GM12878 (cell line): ENCODE data around the gene TADA3. TPM values are rescaled to one million over a fixed set of nuclear protein-coding genes. Genes with fewer than 3 reads are reported as not detected.
A peak's percentile ranks its signal among the peaks of the same experiment; 100 is the strongest.

Experiments used
- ATAC-seq: fragments of 200-7000 bp; cut with Tn5 transposase; 3 replicates; pipeline ENCODE4 v1.9.1; 2020; ENCODE audit warnings: mild to moderate bottlenecking, moderate library complexity
- Bru-seq: library from RNA; stranded (reverse); fragments of 400-500 nt; gene quantifications from one replicate; lab custom pipeline; 2021; lab: Mats Ljungman, UMichigan
- BruChase-seq, 2 experiments: library from RNA; stranded (reverse); fragments of 400-500 nt; gene quantifications; one replicate each; lab custom pipeline; 2021; lab: Mats Ljungman, UMichigan
- BruUV-seq: library from RNA; stranded (reverse); fragments of 400-500 nt; replicated peaks from 2 replicates; lab custom pipeline; 2021; lab: Mats Ljungman, UMichigan
- CTCF ChIA-PET: fragments of 300-600 bp; sonication (Branson Sonifier 250); formaldehyde crosslinking; extraction: SDS; loops from one replicate; lab custom pipeline; 2021; ENCODE audit warnings: inconsistent platforms; lab: Yijun Ruan, JAX
- POLR2A ChIA-PET: fragments of 350-600 bp; formaldehyde crosslinking; extraction: SDS; loops from one replicate; lab custom pipeline; 2021; ENCODE audit warnings: inconsistent platforms; lab: Charles Lee
- RAD21 ChIA-PET: fragments of 300-600 bp; sonication (Branson Sonifier 250); formaldehyde crosslinking; loops from one replicate; lab custom pipeline; 2023; ENCODE audit warnings: antibody characterized with exemption; ENCODE audit not compliant: unreplicated experiment; lab: Charles Lee
- SMC1A ChIA-PET: fragments of 300-600 bp; sonication (Branson Sonifier 250); formaldehyde crosslinking; loops from one replicate; lab custom pipeline; 2023; ENCODE audit not compliant: unreplicated experiment, uncharacterized antibody; lab: Charles Lee
- DNase-seq: peaks from one replicate; pipeline ENCODE4 v3.0.0-alpha.2; 2011; ENCODE audit warnings: low read depth, low spot score
- FAIRE-seq: peaks from 3 replicates; lab custom pipeline; 2011; peaks lifted over from hg19 to GRCh38; lab: Jason Lieb, UNC
- H2AFZ ChIP-seq: 2 replicates; pipeline ENCODE4 v1.6.0; 2011; ENCODE audit warnings: low read depth, low read length, control low read depth; ENCODE audit not compliant: control insufficient read depth
- H3K27ac ChIP-seq: 2 replicates; pipeline ENCODE4 v1.5.1; 2011; ENCODE audit warnings: control low read depth; ENCODE audit not compliant: control insufficient read depth, insufficient read depth
- H3K27me3 ChIP-seq, 2 experiments: replicated peaks in 1 of 2; 2 replicates each; pipeline versions ENCODE4 v1.6.0 to v1.6.1; 2011; ENCODE audit warnings: low read length in 1 of 2; ENCODE audit not compliant: control insufficient read depth in 2 of 2, insufficient read depth in 2 of 2
- H3K36me3 ChIP-seq, 2 experiments: 2 replicates each; pipeline ENCODE4 v1.5.1; 2011; ENCODE audit warnings: low read length in 1 of 2; ENCODE audit not compliant: control insufficient read depth in 2 of 2, insufficient read depth in 2 of 2
- H3K4me1 ChIP-seq: 2 replicates; pipeline ENCODE4 v1.6.1; 2011; ENCODE audit warnings: mild to moderate bottlenecking, low read length, moderate library complexity, mixed read lengths; ENCODE audit not compliant: control insufficient read depth, insufficient read depth
- H3K4me2 ChIP-seq: 2 replicates; pipeline ENCODE4 v1.6.0; 2011; ENCODE audit warnings: control low read depth; ENCODE audit not compliant: control insufficient read depth, insufficient read depth
- H3K4me3 ChIP-seq: fragments of 200-600 bp; sonication (generic); 2 replicates; pipeline ENCODE4 v1.5.1; 2016
- H3K79me2 ChIP-seq: 2 replicates; pipeline ENCODE4 v1.6.0; 2011; ENCODE audit warnings: low read length; ENCODE audit not compliant: control insufficient read depth, insufficient read depth
- H3K9ac ChIP-seq: 2 replicates; pipeline ENCODE4 v1.8.0; 2011; ENCODE audit warnings: low read length, control low read depth, mixed read lengths; ENCODE audit not compliant: control insufficient read depth, insufficient read depth
- H3K9me3 ChIP-seq: replicated peaks from 3 replicates; pipeline ENCODE4 v1.5.1; 2011; ENCODE audit warnings: mild to moderate bottlenecking, low read length; ENCODE audit not compliant: control insufficient read depth, insufficient read depth
- H4K20me1 ChIP-seq: 2 replicates; pipeline ENCODE4 v1.6.0; 2011; ENCODE audit not compliant: control insufficient read depth, insufficient read depth
- CBX3 ChIP-seq: fragments of 200-600 bp; sonication (generic); IDR thresholded peaks from 2 replicates; pipeline ENCODE4 v1.6.1; 2016; ENCODE audit warnings: low read depth, borderline replicate concordance
- EP300 ChIP-seq, 2 experiments: fragments of 150-350 bp in 1 of 2; IDR thresholded peaks; 2 replicates each; pipeline ENCODE4 v1.6.1; 2011 to 2012; ENCODE audit warnings: low read depth in 2 of 2, low read length in 2 of 2, borderline replicate concordance in 1 of 2, improper control_type of control experiment in 1 of 2, inconsistent platforms in 1 of 2; ENCODE audit not compliant: control insufficient read depth in 1 of 2
- KAT2A ChIP-seq: conservative IDR thresholded peaks from 2 replicates; pipeline ENCODE4 v1.6.1; 2011; ENCODE audit warnings: low read depth, low read length; ENCODE audit not compliant: control insufficient read depth
- MYB ChIP-seq: fragments of 150-350 bp; IDR thresholded peaks from 2 replicates; pipeline ENCODE4 v1.6.1; 2014; ENCODE audit warnings: mild to moderate bottlenecking, low read depth, low read length, borderline replicate concordance
- NBN ChIP-seq: fragments of 450-650 bp; IDR thresholded peaks from 2 replicates; pipeline ENCODE4 v1.6.1; 2016
- NR2F1 ChIP-seq: fragments of 450-650 bp; conservative IDR thresholded peaks from 2 replicates; pipeline ENCODE4 v1.6.1; 2017; ENCODE audit warnings: mild to moderate bottlenecking
- POLR2A ChIP-seq: IDR thresholded peaks from 2 replicates; pipeline ENCODE4 v1.6.1; 2011; ENCODE audit warnings: low read depth, mild to moderate bottlenecking, low read length
- SIX5 ChIP-seq: IDR thresholded peaks from 2 replicates; pipeline ENCODE4 v1.6.1; 2011; ENCODE audit warnings: mild to moderate bottlenecking, low read depth, low read length, moderate library complexity; ENCODE audit not compliant: severe bottlenecking
- TAF1 ChIP-seq: IDR thresholded peaks from 2 replicates; pipeline ENCODE4 v1.6.1; 2011; ENCODE audit warnings: mild to moderate bottlenecking, low read depth, low read length, borderline replicate concordance
- ZBED1 ChIP-seq: IDR thresholded peaks from 2 replicates; pipeline ENCODE4 v1.6.1; 2016; ENCODE audit warnings: borderline replicate concordance
- WGBS: methylation state at CpG from one replicate; pipeline ENCODE4 v1.1.6; 2016; ENCODE audit warnings: low lambda C conversion rate; ENCODE audit not compliant: insufficient replicate concordance, insufficient coverage; ENCODE audit errors: missing lambda C conversion rate; 5-methylcytosine and 5-hydroxymethylcytosine counted together
- in situ Hi-C: fragments of 300-500 bp; cut with MboI; formaldehyde crosslinking; loops from 9 replicates; pipeline ENCODE4 v1.14.3; 2018; ENCODE audit warnings: mixed read lengths
- intact Hi-C: fragments of 100-400 bp; cut with micrococcal nuclease; formaldehyde crosslinking; loops from one replicate; pipeline ENCODE4 v1.14.2; 2022; ENCODE audit not compliant: unreplicated experiment
- long read RNA-seq, 2 experiments: library from polyadenylated mRNA; unstranded; transcript quantifications; one replicate each; pipeline ENCODE4 v2.0.0, GENCODE V29; 2019 to 2020
- polyA minus RNA-seq, 3 experiments: library from RNA; depleted of rRNA, polyadenylated mRNA; stranded (reverse); fragments of >200 nt; gene quantifications; 2 replicates each; pipeline ENCODE4 v1.2.3, GENCODE V29; 2011
- polyA plus RNA-seq, 11 experiments: library from polyadenylated mRNA; depleted of rRNA in 4 of 11; unstranded in 6 of 11; stranded (reverse) in 5 of 11; fragments of >200 nt; fragmentation: Nextera tagmentation in 4 of 11; fragmentation: Illumina TruSeq in 1 of 11; extraction: Ambion mirVana in 4 of 11; extraction: Trizol in 1 of 11; gene quantifications; 1 replicate in 1 of 11; 2 replicates in 10 of 11; pipeline versions ENCODE4 v1.2.1 to v1.2.3, GENCODE V29; 2011 to 2016; ENCODE audit warnings: inconsistent platforms in 2 of 11, missing spikeins in 2 of 11, low read depth in 1 of 11
- total RNA-seq, 4 experiments: library from RNA; depleted of rRNA in 3 of 4; stranded (reverse); fragments of >200 nt in 3 of 4; fragmentation: Illumina TruSeq in 1 of 4; extraction: Trizol in 1 of 4; gene quantifications; 2 replicates each; pipeline versions ENCODE4 v1.2.1 to v1.2.3, GENCODE V29; 2013 to 2021
- TF ChIP-seq, protein P1 (sequence below): fragments of 450-650 bp; IDR thresholded peaks from 2 replicates; pipeline ENCODE4 v1.6.1; 2018; ENCODE audit warnings: borderline replicate concordance, mild to moderate bottlenecking; ENCODE audit not compliant: partially characterized antibody
- TF ChIP-seq, protein P2 (sequence below): fragments of 450-650 bp; IDR thresholded peaks from 2 replicates; pipeline ENCODE4 v1.6.1; 2017; ENCODE audit warnings: borderline replicate concordance

Gene TADA3, protein sequence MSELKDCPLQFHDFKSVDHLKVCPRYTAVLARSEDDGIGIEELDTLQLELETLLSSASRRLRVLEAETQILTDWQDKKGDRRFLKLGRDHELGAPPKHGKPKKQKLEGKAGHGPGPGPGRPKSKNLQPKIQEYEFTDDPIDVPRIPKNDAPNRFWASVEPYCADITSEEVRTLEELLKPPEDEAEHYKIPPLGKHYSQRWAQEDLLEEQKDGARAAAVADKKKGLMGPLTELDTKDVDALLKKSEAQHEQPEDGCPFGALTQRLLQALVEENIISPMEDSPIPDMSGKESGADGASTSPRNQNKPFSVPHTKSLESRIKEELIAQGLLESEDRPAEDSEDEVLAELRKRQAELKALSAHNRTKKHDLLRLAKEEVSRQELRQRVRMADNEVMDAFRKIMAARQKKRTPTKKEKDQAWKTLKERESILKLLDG
- total RNA-seq (2013; cell fraction: nucleolus; rRNA removed) = 15.3 and 16.4 TPM in 2 replicates
- total RNA-seq (2014; rRNA removed) (61.6 and 71.2 TPM in 2 replicates), total RNA-seq (2014; rRNA removed; fragmentation: Illumina TruSeq; extraction: Trizol) (38.2 and 41.2 TPM in 2 replicates), total RNA-seq (2021) (50.5 and 52.2 TPM in 2 replicates), polyA plus RNA-seq (2011; rRNA removed) (19.6 and 33.6 TPM in 2 replicates), polyA plus RNA-seq (2014; fragmentation: Illumina TruSeq; extraction: Trizol) (26.0 and 49.8 TPM in 2 replicates), polyA plus RNA-seq (2014; fragmentation: Nextera tagmentation; extraction: Ambion mirVana) (1 to 10 TPM; 2.6 to 9.0 TPM), polyA plus RNA-seq (2014; rRNA removed) (55.7 and 63.4 TPM in 2 replicates), polyA plus RNA-seq (2016; fragmentation: Nextera tagmentation; extraction: Ambion mirVana) (10 to 100 TPM; 64.7 to 71.0 TPM), polyA minus RNA-seq (2011; rRNA and poly(A)+ RNA removed) (17.2 and 38.1 TPM in 2 replicates), Bru-seq, nascent RNA (percentile 71 among the genes with signal in this experiment), BruChase-seq, experiment 1, labeled RNA remaining after a 6-hour chase (percentile 73 among the genes with signal in this experiment), BruChase-seq, experiment 2, labeled RNA remaining after a 2-hour chase (percentile 67 among the genes with signal in this experiment)
- 16.9 TPM for polyA plus RNA-seq (2011; ENCODE audit: low read depth)
- 50.5 and 55.8 TPM in 2 replicates for polyA plus RNA-seq (2011; cell fraction: cytosol; rRNA removed)
- 33.5 and 35.2 TPM in 2 replicates for polyA plus RNA-seq (2011; cell fraction: nucleus; rRNA removed)
- 31.8 and 35.6 TPM in 2 replicates for polyA plus RNA-seq (2012)
- polyA minus RNA-seq (2011; cell fraction: cytosol; rRNA and poly(A)+ RNA removed) = 17.3 and 17.9 TPM in 2 replicates
- polyA minus RNA-seq (2011; cell fraction: nucleus; rRNA and poly(A)+ RNA removed) = 10.2 and 15.5 TPM in 2 replicates
- long read RNA-seq, experiment 1, transcript TADA3-201 (9 exons, 2,355 nt) = major isoform, 39 of 50 reads
- long read RNA-seq, experiment 1, partial matches to known transcripts = 6 of 50 reads
- long read RNA-seq, experiment 1, other reads (novel, unspliced or antisense) = 4 of 50 reads
- long read RNA-seq, experiment 2, partial matches to known transcripts = 1 of 2 reads
- long read RNA-seq, experiment 2, other reads (novel, unspliced or antisense) = 0 of 2 reads

DNA sequence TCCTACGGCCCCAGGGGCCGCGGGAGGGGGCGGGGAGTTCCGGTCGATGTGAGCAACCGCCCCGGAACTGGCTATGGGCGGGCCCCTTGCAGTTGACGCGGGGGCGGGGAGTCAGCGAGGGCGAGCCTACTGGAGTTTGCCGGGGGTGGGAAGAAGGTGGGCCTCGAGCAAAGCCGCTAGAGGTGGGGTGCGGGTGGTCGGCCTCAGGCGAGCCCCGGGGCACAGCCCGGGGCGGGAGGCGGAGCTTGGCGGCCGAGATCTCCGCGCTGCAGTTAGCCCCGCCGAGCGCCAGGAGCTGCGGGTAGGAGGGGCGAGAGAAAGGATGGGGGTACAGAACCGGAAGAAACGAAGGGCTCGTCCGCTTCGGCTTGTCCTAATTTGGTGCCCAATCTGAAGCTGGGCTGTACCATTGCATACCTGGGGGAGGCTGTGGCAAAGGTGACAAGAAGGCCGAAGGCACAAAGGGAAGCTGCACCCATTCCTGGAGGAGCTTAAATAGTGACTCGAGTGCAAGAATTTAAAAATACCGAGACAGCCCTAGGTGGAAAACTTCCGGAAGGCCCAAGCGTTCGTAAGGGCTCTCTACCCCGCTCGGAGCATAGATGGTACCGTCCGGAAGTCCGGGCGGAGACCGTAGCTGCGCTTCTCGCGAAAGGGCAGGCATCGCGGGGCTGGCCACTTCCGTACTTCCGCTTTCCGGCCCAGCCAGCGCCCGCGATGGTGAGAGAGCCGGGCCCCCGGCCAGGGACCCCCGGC, at the start of gene TADA3, which contains the start of gene ARPC4:
Gene TADA3, minus strand, starts transcription at position 69 of the 756 bp plus-strand sequence. CDS start 1,007 bp downstream, outside the sequence.
Gene ARPC4, plus strand, starts transcription at position 678 of the 756 bp plus-strand sequence. Its CDS starts 40 bp downstream, at position 718.
- peaks cover 66% of the 10 kb centered on the region for H3K79me2 ChIP-seq
- ATAC-seq (peak; percentile 88), FAIRE-seq (peak; percentile 97), DNase-seq (peak; percentile 92)
- CTCF ChIA-PET = interaction anchor here (0.6 to 1.6 kb wide), 10 partner anchors 11 to 398 kb away, joined by 3 to 6 read pairs (median 4); partner anchors contain the start of genes MTMR14 and OGG1
- RAD21 ChIA-PET = interaction anchor here (0.6 to 1.4 kb wide), 12 partner anchors 10 to 333 kb away, joined by 3 to 10 read pairs (median 4); partner anchors contain the start of genes BRPF1, CRELD1, FANCD2 and OGG1
- H3K27ac ChIP-seq = peak within 1 kb of the TSS; percentile 99
- H3K9me3 ChIP-seq = no peaks in the 10 kb centered on the region
- POLR2A ChIA-PET = interaction anchor here (0.5 to 2.0 kb wide), 14 partner anchors 11 to 430 kb away, joined by 3 to 20 read pairs (median 6); partner anchors contain the start of genes BRPF1, JAGN1, MTMR14 and OGG1
- SMC1A ChIA-PET = interaction anchor here (0.6 to 1.8 kb wide), 7 partner anchors 21 to 1851 kb away, joined by 3 to 11 read pairs (median 3); partner anchors contain the start of genes JAGN1, OGG1 and VGLL4
- H3K4me3 ChIP-seq = peak within 1 kb of the TSS; percentile 89
- H3K9ac ChIP-seq = peak within 1 kb of the TSS; percentile 97
- intact Hi-C loops = loop anchor here (1.0 to 5.0 kb wide), 4 partner anchors 42 to 140 kb away; partner anchors contain the start of genes BRPF1 and CRELD1
- in situ Hi-C loops = no loop called here
- peaks cover 10 to 20% of the 10 kb centered on the region in 2 experiments for H3K36me3 ChIP-seq
- no peaks in the 10 kb centered on the region for H3K27me3 ChIP-seq
- BruUV-seq = no TSS peak
- H2AFZ ChIP-seq = peak within 1 kb of the TSS; percentile 94
- peaks cover 14% of the 10 kb centered on the region for H3K4me1 ChIP-seq
- peak within 1 kb of the TSS; percentile 78 for H3K4me2 ChIP-seq
- peaks cover 6% of the 10 kb centered on the region; the same call in 1 of the 2 replicates for H4K20me1 ChIP-seq
- WGBS = under 1% methylated on average over 59 of the region's 65 CpGs
- peak; percentile 87 for TF ChIP-seq NBN
- TF ChIP-seq, protein P1, sequence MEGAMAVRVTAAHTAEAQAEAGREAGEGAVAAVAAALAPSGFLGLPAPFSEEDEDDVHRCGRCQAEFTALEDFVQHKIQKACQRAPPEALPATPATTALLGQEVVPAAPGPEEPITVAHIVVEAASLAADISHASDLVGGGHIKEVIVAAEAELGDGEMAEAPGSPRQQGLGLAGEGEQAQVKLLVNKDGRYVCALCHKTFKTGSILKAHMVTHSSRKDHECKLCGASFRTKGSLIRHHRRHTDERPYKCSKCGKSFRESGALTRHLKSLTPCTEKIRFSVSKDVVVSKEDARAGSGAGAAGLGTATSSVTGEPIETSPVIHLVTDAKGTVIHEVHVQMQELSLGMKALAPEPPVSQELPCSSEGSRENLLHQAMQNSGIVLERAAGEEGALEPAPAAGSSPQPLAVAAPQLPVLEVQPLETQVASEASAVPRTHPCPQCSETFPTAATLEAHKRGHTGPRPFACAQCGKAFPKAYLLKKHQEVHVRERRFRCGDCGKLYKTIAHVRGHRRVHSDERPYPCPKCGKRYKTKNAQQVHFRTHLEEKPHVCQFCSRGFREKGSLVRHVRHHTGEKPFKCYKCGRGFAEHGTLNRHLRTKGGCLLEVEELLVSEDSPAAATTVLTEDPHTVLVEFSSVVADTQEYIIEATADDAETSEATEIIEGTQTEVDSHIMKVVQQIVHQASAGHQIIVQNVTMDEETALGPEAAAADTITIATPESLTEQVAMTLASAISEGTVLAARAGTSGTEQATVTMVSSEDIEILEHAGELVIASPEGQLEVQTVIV = peak; percentile 87
- TF ChIP-seq POLR2A = peak; percentile 83
- TF ChIP-seq MYB = no peak
- TF ChIP-seq SIX5 = peak; percentile 47
- no peak for TF ChIP-seq CBX3
- TF ChIP-seq KAT2A = no peak
- peak; percentile 94 for TF ChIP-seq TAF1
- TF ChIP-seq NR2F1 = peak; percentile 61
- TF ChIP-seq EP300 (IDR thresholded peaks at IDR 0.05; ENCODE audit: borderline replicate concordance in 1 of 2, control insufficient read depth in 1 of 2, low read depth in 2 of 2, low read length in 2 of 2) = no peak
- TF ChIP-seq, protein P2, sequence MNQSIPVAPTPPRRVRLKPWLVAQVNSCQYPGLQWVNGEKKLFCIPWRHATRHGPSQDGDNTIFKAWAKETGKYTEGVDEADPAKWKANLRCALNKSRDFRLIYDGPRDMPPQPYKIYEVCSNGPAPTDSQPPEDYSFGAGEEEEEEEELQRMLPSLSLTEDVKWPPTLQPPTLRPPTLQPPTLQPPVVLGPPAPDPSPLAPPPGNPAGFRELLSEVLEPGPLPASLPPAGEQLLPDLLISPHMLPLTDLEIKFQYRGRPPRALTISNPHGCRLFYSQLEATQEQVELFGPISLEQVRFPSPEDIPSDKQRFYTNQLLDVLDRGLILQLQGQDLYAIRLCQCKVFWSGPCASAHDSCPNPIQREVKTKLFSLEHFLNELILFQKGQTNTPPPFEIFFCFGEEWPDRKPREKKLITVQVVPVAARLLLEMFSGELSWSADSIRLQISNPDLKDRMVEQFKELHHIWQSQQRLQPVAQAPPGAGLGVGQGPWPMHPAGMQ = peak; percentile 72
- no peak for TF ChIP-seq ZBED1
